PC-3 (cell line): Measurements from ENCODE around the gene UBE2Q2. TPM values are rescaled to one million over a fixed set of nuclear protein-coding genes. Genes with fewer than 3 reads are reported as not detected.

Source experiments
- ATAC-seq: fragments of 200-7000 bp; cut with Tn5 transposase; 2 replicates; pipeline ENCODE4 v1.9.1; 2020; ENCODE audit warnings: mild to moderate bottlenecking, moderate library complexity
- BruUV-seq: library from RNA; stranded (reverse); fragments of 400-500 nt; replicated peaks from 2 replicates; lab custom pipeline; 2021; lab: Mats Ljungman, UMichigan
- CTCF ChIA-PET: fragments of 300-600 bp; sonication (Branson Sonifier 250); formaldehyde crosslinking; loops from one replicate; lab custom pipeline; 2022; ENCODE audit warnings: antibody characterized with exemption; lab: Charles Lee
- POLR2A ChIA-PET: fragments of 300-600 bp; sonication (Branson Sonifier 250); formaldehyde crosslinking; loops from one replicate; lab custom pipeline; 2022; ENCODE audit warnings: antibody characterized with exemption; ENCODE audit not compliant: unreplicated experiment; lab: Charles Lee
- DNase-seq: peaks from one replicate; pipeline ENCODE4 v3.0.0-alpha.2; 2015
- H2AFZ ChIP-seq: fragments of 300-600 bp; sonication (generic); 2 replicates; pipeline ENCODE4 v1.6.0; 2016; ENCODE audit warnings: antibody characterized with exemption, low read length
- H3F3A ChIP-seq: fragments of 300-600 bp; sonication (generic); one replicate; pipeline ENCODE4 v1.6.0; 2017; ENCODE audit warnings: antibody characterized with exemption, low read length, control low read depth, mild to moderate bottlenecking; ENCODE audit not compliant: unreplicated experiment
- H3K27ac ChIP-seq: fragments of 300-600 bp; sonication (generic); 2 replicates; pipeline ENCODE4 v1.5.1; 2016; ENCODE audit warnings: mild to moderate bottlenecking, low read length
- H3K27me3 ChIP-seq: fragments of 300-600 bp; sonication (generic); 2 replicates; pipeline ENCODE4 v1.6.1; 2016; ENCODE audit warnings: low read length, mixed read lengths
- H3K36me3 ChIP-seq: fragments of 300-600 bp; sonication (generic); 2 replicates; pipeline ENCODE4 v1.6.1; 2016; ENCODE audit warnings: low read depth, mixed run types, low read length, mixed read lengths
- H3K4me1 ChIP-seq: fragments of 300-600 bp; sonication (generic); 2 replicates; pipeline ENCODE4 v1.5.1; 2016; ENCODE audit warnings: low read length; ENCODE audit not compliant: insufficient read depth
- H3K4me2 ChIP-seq: fragments of 300-600 bp; sonication (generic); 2 replicates; pipeline ENCODE4 v1.6.0; 2016; ENCODE audit warnings: low read length
- H3K4me3 ChIP-seq: fragments of 300-600 bp; sonication (generic); 2 replicates; pipeline ENCODE4 v1.5.1; 2016; ENCODE audit warnings: mild to moderate bottlenecking, low read length, mixed read lengths
- H3K79me2 ChIP-seq: fragments of 300-600 bp; sonication (generic); 2 replicates; pipeline ENCODE4 v1.6.1; 2017; ENCODE audit warnings: low read length, mixed read lengths
- H3K9ac ChIP-seq: fragments of 300-600 bp; sonication (generic); 2 replicates; pipeline ENCODE4 v1.6.0; 2016; ENCODE audit warnings: mild to moderate bottlenecking, low read length
- H3K9me2 ChIP-seq: fragments of 300-600 bp; sonication (generic); replicated peaks from 2 replicates; pipeline ENCODE4 v1.6.1; 2016; ENCODE audit warnings: mixed run types, low read length, mixed read lengths
- H3K9me3 ChIP-seq: fragments of 300-600 bp; sonication (generic); 2 replicates; pipeline ENCODE4 v1.6.1; 2016; ENCODE audit warnings: low read length, mixed read lengths
- H4K20me1 ChIP-seq: fragments of 300-600 bp; sonication (generic); 2 replicates; pipeline ENCODE4 v1.6.1; 2016; ENCODE audit warnings: low read length, mixed read lengths
- EZH2 ChIP-seq: fragments of 300-600 bp; sonication (generic); IDR thresholded peaks from one replicate; pipeline ENCODE4 v1.6.1; 2017; ENCODE audit warnings: antibody characterized with exemption, mild to moderate bottlenecking, low read length; ENCODE audit not compliant: unreplicated experiment
- EZH2phosphoT487 ChIP-seq: fragments of 300-600 bp; sonication (generic); IDR thresholded peaks from 2 replicates; pipeline ENCODE4 v1.6.1; 2018; ENCODE audit warnings: mild to moderate bottlenecking, antibody characterized with exemption, low read length, borderline replicate concordance
- intact Hi-C: fragments of 100-400 bp; cut with micrococcal nuclease; formaldehyde crosslinking; loops from 2 replicates; pipeline ENCODE4 v1.9.0; 2023
- total RNA-seq: library from RNA; depleted of rRNA; stranded (reverse); fragments of >200 nt; gene quantifications from 2 replicates; pipeline ENCODE4 v1.2.3, GENCODE V29; 2014
- TF ChIP-seq, protein P1 (sequence below): fragments of 300-600 bp; sonication (generic); conservative IDR thresholded peaks from 2 replicates; pipeline ENCODE4 v1.5.1; 2017; ENCODE audit warnings: antibody characterized with exemption, low read depth, mild to moderate bottlenecking, low read length

Gene UBE2Q2
- total RNA-seq, 1 experiment from 2014 or later: 20.3 TPM

DNA sequence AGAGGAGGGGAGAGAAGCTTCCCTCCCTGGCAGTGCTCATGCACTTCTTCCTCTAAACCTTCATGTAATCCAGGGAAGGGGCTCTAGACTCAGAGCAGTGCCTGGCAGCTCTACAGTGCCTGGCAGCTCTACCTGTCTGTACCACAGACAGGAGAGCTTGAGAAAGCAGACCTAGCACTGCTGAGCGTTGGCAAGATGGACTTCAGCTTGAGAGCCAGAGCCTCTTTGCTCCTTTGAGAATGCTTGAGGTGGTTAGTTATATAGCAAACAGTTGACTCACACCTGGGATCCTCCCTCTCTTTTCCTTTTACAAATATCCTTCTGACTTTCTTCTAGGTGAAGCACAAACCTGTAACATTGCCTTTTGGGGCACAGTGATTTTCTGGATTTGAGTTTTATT, 81.3 kb downstream of the UBE2Q2 start:
- Histone ChIP-seq H3F3A (no peaks in the 10 kb centered on the region), H3K27ac (0 out of 2 replicates have a peak overlapping the region, but pooled peaks have one; percentile 9), H3K27me3 (no peaks in the 10 kb centered on the region), H3K4me1 (peaks cover 17% of the 10 kb centered on the region), H4K20me1 (no peaks in the 10 kb centered on the region), H2AFZ (no peak overlapping the region), H3K4me3 (no peak overlapping the region), H3K9me3 (no peaks in the 10 kb centered on the region), H3K9ac (no peak overlapping the region), H3K4me2 (peak overlapping the region; percentile 53; the same call in 1 of the 2 replicates), H3K36me3 (peaks cover 4% of the 10 kb centered on the region; the same call in 1 of the 2 replicates), H3K79me2 (peaks cover 17% of the 10 kb centered on the region), H3K9me2 (no peaks in the 10 kb centered on the region)
- intact Hi-C loops: loop anchor here (5.0 to 10.0 kb wide), 5 partner anchors 82 to 210 kb away; partner anchors contain the start of genes TMEM266 and UBE2Q2
- ATAC-seq (peak; percentile 84), DNase-seq (peak; percentile 66)
- no TSS peak for BruUV-seq
- CTCF ChIA-PET: no interaction called here
- POLR2A ChIA-PET: no interaction called here
- TF ChIP-seq, protein P1, sequence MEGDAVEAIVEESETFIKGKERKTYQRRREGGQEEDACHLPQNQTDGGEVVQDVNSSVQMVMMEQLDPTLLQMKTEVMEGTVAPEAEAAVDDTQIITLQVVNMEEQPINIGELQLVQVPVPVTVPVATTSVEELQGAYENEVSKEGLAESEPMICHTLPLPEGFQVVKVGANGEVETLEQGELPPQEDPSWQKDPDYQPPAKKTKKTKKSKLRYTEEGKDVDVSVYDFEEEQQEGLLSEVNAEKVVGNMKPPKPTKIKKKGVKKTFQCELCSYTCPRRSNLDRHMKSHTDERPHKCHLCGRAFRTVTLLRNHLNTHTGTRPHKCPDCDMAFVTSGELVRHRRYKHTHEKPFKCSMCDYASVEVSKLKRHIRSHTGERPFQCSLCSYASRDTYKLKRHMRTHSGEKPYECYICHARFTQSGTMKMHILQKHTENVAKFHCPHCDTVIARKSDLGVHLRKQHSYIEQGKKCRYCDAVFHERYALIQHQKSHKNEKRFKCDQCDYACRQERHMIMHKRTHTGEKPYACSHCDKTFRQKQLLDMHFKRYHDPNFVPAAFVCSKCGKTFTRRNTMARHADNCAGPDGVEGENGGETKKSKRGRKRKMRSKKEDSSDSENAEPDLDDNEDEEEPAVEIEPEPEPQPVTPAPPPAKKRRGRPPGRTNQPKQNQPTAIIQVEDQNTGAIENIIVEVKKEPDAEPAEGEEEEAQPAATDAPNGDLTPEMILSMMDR: no peak
- TF ChIP-seq EZH2phosphoT487 (no peak), EZH2 (no peak)

DNA sequence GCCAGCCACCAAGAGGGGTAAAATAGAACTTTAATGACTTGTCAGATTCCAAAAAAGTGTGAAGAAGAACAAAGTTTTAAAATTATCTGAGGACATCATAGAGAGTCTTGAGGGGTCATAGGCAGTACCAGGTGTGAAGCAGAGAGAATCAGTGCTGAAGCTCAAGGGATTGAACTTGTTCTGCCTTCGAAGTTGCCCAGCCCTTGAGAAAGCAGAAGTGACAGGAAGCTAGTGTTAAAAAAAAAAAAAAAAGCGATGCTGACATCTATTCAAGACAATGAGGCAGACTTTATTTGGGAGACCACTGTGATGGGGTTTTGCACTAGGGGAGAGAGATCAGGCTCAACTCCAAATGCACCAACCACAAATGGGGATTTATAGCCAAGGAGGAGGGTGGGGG, 82.2 kb downstream of the UBE2Q2 start:
- ATAC-seq: no peak
- TF ChIP-seq, protein P1: no peak
- TF ChIP-seq EZH2phosphoT487: no peak
- TF ChIP-seq EZH2: no peak
- Histone ChIP-seq H2AFZ (no peak overlapping the region), H3K9ac (no peak overlapping the region), H3K27me3 (no peaks in the 10 kb centered on the region), H3K9me2 (no peaks in the 10 kb centered on the region), H3K4me1 (peaks cover 17% of the 10 kb centered on the region), H4K20me1 (no peaks in the 10 kb centered on the region), H3K79me2 (peaks cover 17% of the 10 kb centered on the region), H3K36me3 (peaks cover 11% of the 10 kb centered on the region; the same call in 1 of the 2 replicates), H3K9me3 (no peaks in the 10 kb centered on the region), H3K4me3 (no peak overlapping the region), H3F3A (no peaks in the 10 kb centered on the region), H3K4me2 (no peak overlapping the region), H3K27ac (no peak overlapping the region)
- BruUV-seq: no TSS peak
- POLR2A ChIA-PET: interaction anchor here (0.6 kb wide), 1 partner anchor 31 kb away, joined by 3 read pairs; no protein-coding TSS in a partner anchor
- DNase-seq: no peak
- CTCF ChIA-PET: no interaction called here
- intact Hi-C loops: loop anchor here (10.0 kb wide), 3 partner anchors 129 to 209 kb away; partner anchors contain the start of gene TMEM266

DNA sequence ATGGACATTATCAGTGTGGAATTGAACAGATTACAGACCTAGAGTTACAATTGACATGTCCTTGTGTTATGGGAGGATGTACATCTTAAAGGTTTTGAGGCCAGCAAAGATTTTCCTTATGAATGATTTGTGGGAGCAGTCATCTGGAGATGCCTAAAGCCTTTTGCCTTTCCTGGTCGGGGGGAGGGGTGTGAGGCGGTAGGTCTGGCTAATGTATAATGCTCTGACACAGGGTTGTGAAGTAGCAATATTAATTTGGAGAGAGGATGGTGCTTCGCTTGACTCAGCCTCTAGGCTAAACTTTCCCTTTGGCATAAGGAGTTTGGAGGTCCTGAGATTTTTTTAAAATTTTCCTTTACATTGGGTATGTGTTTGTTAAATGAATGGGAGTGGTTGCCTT, 83.7 kb downstream of the UBE2Q2 start:
- Histone ChIP-seq H3K9ac (no peak overlapping the region), H3K79me2 (peaks cover 17% of the 10 kb centered on the region), H3K4me2 (no peak overlapping the region), H2AFZ (no peak overlapping the region), H3K27me3 (no peaks in the 10 kb centered on the region), H3F3A (no peaks in the 10 kb centered on the region), H3K9me3 (no peaks in the 10 kb centered on the region), H3K27ac (no peak overlapping the region), H3K4me3 (no peak overlapping the region), H3K4me1 (peaks cover 17% of the 10 kb centered on the region), H3K9me2 (no peaks in the 10 kb centered on the region), H3K36me3 (peaks cover 19% of the 10 kb centered on the region; the same call in 1 of the 2 replicates), H4K20me1 (no peaks in the 10 kb centered on the region)
- intact Hi-C loops: loop anchor here (10.0 kb wide), 3 partner anchors 128 to 208 kb away; partner anchors contain the start of gene TMEM266
- ATAC-seq (no peak), DNase-seq (no peak)
- no peak for TF ChIP-seq EZH2phosphoT487
- no peak for TF ChIP-seq EZH2
- TF ChIP-seq, protein P1: no peak
- CTCF ChIA-PET: no interaction called here
- POLR2A ChIA-PET: no interaction called here
- BruUV-seq: no TSS peak
